Inferior parietal cortex (tissue), 1 donor: ENCODE results near the gene G6PC3.
"Not testable (repeated sequence)": the region's sequence is repeated elsewhere in the genome, so short reads cannot be mapped to it uniquely, and the experiment has no call there.

Source experiments
- DNase-seq: peaks from one replicate; pipeline ENCODE4 v3.0.0-alpha.2; 2016; ENCODE audit errors: extremely low spot score

G6PC3 gene

DNA sequence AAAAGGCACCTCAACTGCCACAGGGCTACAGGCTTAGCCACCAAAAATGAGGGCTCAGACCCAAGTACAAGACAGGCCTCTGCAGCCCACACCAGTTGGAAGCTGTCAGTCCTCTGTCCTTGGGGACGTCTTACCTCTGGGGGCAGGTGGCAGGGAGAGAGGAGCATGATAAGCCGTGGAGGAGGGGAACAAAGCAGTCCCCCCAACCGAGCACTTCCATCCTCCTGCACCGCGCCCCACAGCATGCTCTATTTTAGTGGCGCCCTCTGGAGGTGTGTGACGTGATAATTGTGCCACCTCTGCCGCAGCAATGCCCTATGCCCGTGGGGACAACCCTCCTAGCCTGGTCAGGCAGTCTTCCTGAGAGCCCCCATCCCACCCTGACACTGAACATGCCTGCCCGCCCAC lies 13.6 kb downstream of the G6PC3 start:
- no peak for DNase-seq

DNA sequence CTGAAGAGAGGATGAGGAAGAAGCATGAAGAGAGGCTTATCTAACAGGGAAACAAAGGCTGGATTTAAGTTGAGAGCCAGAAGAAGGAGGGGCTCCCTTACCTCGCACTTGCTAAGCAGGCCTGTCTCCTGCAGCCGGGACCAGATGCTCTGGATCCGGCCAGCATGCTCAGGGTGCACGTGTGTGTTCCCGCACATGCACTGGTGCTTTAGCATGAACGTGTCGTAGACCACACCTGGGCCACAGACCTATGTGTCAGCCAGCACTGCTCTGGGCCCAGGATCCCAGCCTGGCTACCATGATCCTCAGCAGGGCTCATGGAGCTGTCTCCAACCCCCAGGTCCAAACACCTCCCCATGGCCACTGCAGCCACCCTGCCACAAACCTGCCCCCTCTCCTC lies 14.4 kb downstream of the G6PC3 start:
- DNase-seq: no peak

DNA sequence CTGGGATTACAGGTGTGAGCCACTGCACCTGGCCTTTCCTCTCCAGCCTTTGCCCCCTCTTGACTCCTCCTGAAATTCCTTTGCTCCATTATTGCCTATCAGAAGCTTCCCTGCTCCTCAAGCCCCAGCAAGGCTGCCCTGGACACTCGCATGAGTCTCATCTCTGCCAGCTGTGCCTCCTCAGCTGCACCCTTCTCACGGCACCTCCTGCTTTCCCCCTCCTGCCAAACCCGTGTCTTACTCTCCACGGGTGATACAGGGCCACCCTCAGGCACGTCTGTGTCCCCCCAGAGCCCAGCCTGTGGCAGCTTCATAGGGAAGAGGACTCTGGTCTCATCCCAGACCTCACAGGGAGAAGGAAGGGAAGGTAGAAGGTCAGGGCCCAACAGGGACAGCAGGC lies 15.4 kb downstream of the G6PC3 start:
- no peak for DNase-seq

DNA sequence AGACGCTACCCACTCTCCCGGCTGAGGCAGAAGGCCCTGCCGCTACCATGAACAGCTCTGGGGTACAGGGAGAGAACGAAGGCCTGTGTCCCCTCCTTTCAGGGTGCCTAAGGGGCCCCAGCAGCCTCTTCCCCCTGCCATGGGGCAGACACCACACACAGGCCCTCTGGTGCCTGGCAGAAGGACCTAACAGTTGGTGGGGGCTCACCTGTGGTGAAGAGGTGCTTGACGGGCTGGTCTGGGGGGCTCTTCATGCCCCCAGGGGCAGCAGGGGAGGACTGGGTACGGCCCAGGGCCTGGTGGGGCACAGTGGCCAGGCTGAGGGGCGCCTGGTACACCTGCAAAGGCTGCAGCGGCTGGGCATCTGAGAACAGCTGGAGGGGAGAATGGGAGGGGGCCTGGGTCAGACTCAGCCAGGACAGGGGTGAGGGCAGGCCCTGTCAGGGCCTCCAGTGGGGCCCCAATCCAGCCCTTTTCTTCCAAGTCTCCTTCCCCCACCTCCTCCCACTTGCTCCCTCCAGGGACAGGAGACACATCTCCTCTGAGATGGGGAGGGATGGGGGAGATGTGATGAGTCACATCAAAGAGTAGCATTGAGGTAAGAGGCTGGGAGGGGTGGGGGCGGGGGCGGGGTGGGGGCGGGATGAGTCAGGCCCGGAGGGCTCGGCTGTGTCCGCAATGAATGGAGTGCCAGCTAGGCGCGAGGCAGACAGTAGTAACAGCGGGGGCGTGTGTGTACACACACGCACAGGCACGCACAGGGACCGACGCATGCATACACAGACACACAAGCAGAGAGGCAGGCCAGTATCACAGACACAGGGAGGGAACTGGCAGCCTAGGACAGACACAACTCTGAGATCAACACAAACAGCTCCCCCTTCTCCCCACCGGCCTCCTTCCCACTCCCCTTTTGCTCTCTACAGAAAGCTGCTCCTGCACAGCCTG lies 16.1 kb downstream of the G6PC3 start:
- DNase-seq: no peak

DNA sequence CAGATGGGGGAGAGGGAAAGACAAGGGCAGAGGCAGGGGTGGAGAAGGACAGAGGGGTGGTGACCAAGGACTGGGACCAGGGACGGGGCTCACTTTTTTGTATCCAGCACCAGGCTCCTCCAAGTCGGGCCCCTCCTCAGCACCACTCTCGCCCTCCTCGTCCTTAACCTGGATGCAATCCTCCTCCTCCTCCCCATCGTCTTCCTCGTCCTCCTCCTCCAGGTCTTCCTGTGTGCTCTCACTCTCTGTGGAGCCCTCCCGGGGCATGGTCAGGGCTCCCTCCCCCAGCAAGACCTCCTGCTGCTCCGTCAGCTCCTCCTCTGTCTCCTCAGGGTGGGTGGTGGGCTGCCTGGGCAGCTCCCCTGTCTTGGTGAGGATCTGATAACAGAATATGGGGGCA lies 16.8 kb downstream of the G6PC3 start:
- no peak for DNase-seq

DNA sequence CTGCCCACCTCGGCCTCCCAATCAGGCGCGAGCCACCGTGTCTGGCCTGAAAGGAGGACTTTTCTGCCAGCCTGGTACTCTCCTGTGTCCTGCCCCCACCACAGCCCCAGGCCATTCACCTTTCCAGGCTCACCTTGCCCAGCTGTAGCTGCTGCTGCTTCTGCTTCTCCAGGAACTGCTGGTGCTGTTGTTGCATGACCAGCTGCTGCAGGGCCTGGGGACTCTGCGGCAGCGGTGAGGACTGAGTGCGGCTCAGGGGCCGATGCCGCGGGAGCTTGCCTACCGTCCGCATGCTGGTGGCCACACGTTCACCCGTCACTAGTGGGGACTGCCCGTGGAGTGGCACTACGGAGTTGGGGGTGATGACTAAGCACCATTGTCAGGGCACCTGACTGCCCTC lies 17.7 kb downstream of the G6PC3 start:
- no peak for DNase-seq

DNA sequence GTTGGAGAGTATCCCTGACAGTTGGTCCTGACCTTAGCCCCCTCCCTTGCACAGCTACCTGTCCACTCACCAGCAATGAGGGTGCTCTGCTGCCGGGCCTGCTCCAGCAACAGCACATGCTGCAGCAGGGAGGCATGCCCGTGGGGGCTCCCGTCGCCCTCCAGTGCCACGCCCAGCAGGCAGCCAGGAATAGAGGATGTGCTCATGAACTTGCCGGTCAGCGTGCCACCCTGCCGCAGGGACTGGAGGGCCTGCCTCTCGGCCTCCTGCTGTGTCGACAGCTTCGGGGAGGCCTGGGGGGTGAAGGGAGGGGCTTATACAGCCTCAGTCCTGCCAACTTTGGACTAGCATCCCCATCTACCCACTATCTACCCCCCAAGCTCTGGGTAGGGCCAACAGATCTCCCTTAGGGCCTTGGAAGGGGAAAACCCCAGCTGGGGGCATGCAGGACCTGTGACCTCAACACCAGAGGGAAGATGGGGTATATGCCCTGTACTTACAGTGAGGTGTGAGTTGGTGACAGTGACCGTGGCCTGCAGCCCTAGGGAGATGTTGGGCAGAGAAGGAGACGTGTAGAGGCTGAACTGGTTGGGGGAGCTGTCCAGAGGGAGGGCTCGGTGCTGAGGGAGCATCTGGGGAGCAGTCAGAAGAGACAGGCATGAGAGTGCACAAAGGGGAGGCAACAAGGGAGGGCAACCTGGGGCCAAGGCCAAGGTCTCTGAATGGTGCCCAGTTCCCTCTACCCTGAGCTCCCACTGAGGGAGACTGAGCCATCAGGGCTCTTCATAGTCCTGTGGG lies 20.9 kb downstream of the G6PC3 start:
- DNase-seq: no peak

DNA sequence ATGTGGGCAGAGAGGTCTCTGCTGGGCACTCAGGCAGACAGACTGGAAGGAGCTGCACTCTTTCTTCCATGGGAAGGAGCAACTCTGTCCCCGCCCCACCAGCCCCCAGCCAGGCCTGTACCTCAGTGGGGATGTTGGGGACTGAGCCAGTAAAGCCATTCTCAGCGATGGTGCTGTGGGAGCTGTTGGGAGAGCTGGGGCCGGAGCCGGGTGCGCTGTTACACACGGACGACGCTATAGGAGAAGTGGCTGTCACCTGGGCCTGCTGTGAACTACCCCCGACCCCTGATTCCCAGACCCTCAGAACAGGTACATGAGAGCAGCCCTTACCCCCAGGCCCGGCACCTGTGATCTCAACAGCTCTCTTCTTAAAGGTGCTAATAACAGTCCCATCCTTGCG lies 21.5 kb downstream of the G6PC3 start:
- DNase-seq: no peak

DNA sequence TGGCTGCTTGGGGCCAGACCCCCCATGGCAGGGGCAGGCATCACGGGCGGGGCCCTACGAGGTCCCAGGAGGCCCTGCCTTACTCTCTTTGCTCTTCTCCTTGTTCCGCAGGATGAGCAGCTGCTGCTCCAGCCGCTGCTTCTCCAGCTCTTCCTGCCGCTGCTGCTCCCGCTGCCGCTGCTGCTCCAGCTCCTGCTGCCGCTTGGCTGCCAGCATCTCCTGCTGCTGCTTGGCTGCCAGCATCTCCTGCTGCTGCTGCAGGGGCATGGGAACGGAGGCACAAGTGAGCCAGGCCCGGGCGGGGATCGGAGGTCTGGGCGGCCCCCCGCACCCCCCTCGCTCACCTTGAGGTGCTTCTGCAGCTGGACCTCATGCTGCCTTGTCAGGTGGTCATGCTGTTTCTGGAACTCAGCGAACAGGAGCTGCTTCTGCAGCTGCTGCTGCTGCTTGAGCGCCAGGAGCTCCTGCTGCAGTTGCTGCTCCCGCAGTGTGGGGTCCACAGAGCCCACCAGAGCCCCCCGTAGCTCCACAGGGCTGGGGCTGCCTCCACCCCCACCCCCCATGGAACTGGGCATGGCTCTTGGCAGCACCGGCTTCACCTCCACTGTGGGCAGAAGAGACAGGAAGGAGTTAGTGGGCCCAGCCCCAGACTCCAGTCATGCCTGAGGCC lies 22.8 kb downstream of the G6PC3 start:
- no peak for DNase-seq

DNA sequence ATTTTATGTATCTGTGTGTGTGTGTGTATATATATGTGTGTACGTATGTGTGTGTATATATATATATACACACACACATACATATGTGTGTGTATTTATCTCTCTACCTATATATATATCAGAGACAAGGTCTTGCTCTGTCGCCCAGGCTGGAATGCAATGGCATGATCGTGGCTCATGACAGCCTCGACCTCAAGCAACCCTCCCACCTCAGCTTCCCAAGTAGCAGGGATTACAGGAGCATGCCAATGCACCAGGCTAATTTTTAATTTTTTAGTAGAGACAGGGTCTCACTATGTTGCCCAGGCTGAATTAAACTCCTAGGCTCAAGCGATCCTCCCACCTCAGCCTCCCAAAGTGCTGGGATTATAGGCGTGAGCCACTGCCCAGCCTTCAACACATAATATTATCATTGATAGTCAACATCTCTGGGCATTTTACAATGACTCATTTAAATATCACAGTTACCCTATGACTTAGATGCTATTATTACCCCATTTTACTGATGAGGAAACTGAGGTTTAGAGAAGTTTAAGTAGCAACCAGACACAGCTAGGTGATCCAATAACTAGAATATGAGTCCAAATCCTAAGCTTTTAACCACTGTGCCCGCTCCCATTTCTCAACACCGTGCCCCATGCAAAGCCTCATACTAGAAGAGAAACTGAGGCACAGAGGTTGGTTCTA lies 24.3 kb downstream of the G6PC3 start:
- no peak for DNase-seq

DNA sequence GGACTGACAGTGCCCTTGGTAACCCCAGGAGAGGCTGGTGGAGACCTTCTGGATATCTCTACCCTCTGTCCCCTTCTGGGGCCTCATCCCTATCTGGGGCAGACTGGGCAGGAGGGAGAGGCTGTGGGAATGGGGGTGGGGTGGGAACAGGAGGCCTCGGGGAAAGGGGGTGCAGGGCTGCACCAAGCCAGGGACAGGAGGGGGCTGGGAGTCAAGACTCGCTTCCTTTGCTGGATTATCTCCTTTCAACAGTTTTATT lies 24.8 kb downstream of the G6PC3 start:
- DNase-seq: no peak

DNA sequence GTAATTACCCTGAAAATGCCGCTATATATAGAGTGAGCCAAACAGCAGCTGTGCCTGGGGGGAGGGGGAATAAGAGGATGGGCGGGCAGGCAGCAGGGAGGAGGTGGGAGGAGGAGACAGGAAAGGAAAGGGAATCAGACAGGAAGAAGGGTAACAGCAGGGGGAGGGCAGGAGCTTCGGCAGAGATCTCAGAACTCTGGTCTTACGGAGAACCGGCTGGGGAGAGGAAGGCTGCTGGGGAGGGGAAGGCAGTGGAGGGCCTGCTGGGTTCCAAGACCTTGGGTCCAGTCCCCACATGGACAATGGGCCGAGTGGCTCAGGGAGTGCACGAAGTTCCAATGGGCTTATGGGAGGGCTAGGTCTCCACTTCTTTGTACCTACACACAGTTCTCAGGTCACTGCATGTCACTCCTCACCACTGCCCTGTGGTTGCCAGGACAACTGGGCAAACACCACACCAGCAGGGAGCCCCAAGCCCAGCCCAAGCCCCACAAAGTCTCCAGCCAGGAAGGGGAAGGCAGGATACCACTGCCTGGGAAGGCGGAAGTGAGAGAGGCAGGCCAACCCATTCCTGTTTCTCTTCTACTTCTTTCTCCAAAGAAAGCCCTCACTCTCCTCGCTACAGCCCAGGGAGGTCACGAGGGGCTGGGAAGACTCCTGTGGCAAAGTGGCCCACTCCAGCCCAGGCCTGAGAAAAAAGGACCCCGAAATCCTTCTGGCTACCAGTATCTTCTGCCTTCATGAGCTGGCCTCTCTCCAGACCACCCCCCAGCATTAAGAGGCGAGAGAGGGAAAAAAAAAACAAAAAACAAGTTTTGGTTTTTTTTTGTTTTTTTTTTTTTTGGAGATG lies 25.3 kb downstream of the G6PC3 start:
- DNase-seq: no peak

DNA sequence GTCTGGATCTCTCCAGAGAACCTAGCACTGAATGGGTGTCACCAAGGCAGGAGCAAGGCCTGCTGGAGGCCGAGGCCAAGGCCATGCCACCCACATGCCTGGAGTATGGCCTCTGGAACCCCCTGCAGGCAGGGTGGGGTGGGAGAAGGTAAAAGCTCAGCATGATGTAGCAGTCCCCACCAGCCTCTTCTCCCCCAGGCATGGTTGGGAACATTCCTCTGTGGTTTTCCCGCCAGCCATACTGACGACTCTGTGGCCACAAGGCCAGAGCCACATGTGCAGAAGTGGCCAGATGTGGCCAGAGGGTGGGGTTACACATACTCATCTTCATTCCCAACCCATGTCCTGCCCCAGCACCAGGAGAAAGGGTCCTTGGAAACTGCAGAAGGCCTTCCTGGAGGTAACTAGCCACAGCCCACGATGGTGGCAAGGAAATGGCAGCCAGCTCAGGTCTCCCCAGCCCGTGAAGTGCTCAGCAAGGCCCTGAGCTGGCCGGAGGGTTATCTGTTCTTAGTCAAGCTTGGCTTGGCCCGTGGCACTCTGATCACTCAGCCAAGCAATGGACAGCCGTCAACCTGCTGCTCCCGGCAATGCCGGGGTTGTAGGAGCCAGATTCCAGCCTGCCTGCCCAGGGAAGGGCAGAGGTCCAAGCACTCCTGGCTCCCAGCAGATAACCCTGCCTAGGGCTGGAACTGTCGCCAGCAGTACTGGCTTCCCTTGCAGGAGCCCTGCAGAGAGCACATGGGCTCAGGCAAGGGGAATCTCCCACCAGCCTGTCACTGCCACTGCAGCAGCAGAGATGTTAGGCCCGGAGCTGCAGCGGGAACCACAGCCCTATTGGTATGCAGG lies 26.8 kb downstream of the G6PC3 start:
- no peak for DNase-seq

DNA sequence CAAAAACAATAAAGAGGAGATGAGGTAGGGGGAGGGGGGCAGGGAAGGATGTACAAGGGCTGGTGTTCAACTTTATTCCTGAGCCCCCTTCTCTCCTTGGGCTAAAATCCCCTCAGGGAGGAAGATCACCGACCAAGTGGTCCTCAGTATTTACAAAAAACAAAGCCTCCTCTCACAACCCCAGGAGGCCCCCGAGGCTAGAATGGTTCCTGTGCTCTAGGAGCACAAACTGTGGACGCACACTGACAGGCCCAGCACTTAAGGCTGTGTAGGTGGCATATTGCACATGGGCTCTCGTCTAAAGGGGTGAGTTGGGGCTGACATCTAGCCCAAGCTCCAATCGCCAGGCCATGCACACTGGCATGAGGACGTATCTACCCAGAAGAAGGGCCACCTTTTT lies 31.3 kb downstream of the G6PC3 start:
- DNase-seq: not testable (repeated sequence)

DNA sequence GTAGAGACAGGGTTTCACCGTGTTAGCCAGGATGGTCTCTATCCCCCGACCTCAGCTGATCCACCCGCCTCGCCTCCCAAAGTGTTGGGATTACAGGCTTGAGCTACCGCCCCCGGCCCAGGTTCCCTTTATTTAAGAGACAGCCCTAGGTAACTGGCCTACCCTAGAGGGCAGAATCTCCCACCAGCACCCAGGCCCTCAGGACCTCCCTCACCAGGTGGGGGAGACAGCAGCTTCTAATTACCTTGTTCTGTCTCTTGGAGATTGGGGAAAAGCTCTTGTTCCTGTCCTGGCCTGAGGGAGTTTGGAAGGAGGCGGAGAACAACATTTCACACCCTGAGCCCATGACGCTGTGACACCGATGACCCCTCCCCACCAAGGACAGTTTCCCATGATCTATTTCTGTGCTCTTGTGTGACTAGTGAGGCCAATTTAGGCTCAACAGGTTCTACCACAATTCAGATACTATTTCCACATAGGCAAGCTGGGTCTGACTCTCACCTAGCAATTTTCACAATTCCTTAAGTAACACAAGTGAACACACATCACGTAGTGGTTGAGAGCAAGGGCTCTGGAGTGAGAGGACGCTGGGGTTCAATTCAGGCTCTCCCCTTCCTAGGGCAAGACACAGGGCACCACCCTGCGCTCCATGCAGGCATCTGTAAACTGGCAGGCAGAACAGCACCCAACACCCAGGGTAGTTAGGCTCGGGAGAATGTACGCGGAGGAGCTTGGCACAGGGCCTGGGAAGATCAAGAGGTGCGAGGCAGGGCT lies 32.5 kb downstream of the G6PC3 start:
- DNase-seq: no peak

DNA sequence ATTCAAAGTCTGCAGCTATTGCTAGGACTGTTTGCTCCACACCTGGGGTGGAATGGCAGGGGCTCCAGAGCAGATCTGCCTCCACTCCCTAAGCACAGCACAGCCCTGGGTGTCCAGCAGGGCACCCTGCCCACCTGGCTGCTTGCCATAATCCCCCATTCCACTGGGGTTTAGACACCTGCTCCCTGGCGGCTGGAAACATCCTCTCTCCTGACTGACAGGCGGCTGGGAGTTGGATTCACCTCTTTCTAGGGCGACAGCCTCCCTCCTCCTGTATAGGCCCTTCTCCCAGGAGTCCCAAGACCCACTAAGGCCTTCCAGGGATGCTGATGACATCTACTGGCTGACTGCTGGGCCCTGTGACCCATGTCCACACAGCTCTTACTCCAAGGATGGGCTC lies 34.9 kb downstream of the G6PC3 start:
- no peak for DNase-seq

DNA sequence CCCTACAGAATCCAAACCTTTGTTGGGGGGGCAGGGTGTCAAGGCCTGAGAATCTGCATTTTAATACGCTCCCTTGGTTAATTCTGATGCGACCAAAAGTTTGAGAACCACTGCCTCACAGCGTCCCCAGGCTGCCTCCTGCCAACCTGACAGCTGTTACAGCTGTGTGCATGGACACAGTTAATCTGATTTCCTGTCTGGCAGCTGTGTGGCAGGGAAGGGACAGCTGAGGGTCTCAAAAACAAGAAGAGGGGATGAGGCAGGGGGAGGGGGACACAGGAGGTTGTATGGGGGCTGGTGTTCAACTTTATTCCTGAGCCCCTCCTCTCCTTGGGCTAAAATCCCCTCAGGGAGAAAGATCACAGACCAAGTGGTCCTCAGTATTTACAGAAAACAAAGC lies 35.4 kb downstream of the G6PC3 start:
- no peak for DNase-seq

DNA sequence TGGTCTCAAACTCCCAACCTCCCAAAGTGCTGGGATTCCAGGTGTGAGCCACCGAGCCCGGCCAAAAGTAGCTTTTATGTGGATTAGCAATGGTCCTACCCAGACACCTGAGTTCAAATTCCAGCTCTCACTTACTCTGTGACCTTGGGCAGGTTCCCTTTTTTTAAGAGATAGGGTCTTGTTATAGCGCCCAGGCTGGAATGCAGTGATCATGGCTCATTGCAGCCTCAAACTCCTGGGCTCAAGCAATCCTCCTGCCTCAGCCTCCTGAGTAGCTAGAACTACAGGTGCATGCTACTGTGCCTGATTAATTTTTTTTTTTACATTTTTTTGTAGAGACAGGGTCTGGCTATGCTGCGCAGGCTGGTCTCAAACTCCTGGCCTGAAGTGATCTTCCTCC lies 36.3 kb downstream of the G6PC3 start:
- DNase-seq: no peak
